ENCODE data around the gene TMED9. TPM values are rescaled to one million over a fixed set of nuclear protein-coding genes. Genes with fewer than 3 reads are reported as not detected.
"Not testable (repeated sequence)": the region's sequence is repeated elsewhere in the genome, so short reads cannot be mapped to it uniquely, and the experiment has no call there.

Gene TMED9
- total RNA-seq, 2 donors from 2014 or later, result 177 to 236 TPM

DNA sequence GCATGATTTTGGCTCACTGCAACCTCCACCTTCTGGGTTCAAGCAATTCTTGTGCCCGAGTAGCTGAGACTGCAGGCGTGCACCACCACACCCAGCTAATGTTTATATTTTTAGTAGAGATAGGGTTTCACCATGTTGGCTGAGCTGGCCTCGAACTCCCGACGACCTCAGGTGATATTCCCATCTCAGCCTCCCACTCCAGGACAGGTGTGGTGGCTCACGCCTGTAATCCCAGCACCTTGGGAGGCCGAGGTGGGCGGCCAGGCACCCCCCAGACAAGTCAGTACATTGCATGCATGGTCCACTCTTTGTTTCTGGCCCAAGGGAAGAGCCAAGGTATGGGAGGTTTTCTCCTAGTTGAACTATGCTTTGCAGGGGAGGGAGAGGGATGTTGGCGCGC is 32.2 kb downstream of the TMED9 start:
- not testable (repeated sequence) for DNase-seq (ENCODE audit: low spot score); ATAC-seq; H3K4me3 Mint-ChIP-seq; H3K27me3 Mint-ChIP-seq; H3K4me1 Mint-ChIP-seq (ENCODE audit: low read depth in 2 of 2); H3K36me3 Mint-ChIP-seq; H3K9me3 Mint-ChIP-seq; H3K27ac Mint-ChIP-seq

DNA sequence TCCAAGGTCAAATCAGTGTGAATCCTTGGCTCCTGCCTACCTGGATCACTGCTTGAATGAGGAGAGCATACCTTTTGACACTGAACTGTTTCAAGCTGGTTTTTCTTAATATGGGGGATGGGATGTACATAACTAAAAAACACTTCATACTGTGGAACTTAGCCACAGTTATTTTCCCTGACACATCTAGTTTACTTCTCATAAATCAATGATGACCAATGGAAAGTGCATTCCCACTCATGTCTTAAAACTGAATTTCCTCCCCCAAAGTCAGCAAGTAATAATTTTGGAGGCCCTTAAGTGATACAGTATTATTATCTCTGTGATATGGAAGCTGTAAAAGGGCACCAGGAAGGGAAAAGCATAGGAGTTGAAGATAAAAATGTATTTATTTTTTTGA is 38.2 kb downstream of the TMED9 start:
- not testable (repeated sequence) for H3K27me3 Mint-ChIP-seq; H3K9me3 Mint-ChIP-seq; DNase-seq (ENCODE audit: low spot score); ATAC-seq; H3K4me3 Mint-ChIP-seq; H3K27ac Mint-ChIP-seq; H3K4me1 Mint-ChIP-seq (ENCODE audit: low read depth in 2 of 2); H3K36me3 Mint-ChIP-seq

DNA sequence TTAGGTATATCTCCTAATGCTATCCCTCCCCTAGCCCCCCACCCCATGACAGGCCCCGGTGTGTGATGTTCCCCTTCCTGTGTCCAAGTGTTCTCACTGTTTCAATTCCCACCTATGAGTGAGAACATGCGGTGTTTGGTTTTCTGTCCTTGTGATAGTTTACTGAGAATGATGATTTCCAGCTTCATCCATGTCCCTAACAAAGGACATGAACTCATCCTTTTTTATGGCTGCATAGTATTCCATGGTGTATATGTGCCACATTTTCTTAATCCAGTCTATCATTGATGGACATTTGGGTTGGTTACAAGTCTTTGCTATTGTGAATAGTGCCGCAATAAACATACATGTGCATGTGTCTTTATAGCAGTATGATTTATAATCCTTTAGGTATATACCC is 42.9 kb downstream of the TMED9 start:
- H3K36me3 Mint-ChIP-seq; H3K27ac Mint-ChIP-seq; H3K27me3 Mint-ChIP-seq; DNase-seq (ENCODE audit: low spot score); H3K4me3 Mint-ChIP-seq; H3K9me3 Mint-ChIP-seq; H3K4me1 Mint-ChIP-seq (ENCODE audit: low read depth in 2 of 2); ATAC-seq: not testable (repeated sequence)

DNA sequence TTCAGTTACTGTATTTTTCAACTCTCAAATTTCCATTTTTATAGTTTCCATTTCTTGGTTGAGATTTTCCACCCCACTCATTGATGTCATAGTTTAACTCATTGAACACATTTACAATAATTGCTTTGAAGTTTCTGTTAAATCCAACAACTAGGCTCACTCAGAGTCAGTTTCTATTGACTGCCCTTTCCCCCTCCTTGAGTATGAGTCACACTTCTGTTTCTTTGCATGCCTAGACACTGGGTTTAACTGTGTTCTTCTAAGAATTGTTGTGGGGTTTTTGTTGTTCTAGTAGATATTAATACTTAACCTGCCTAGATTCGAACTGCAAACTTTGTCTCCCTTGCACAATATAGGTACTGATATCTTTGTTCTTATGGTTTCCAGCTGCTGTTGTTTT is 53.5 kb downstream of the TMED9 start:
- not testable (repeated sequence) for DNase-seq (ENCODE audit: low spot score); H3K4me3 Mint-ChIP-seq; H3K27ac Mint-ChIP-seq; H3K36me3 Mint-ChIP-seq; H3K9me3 Mint-ChIP-seq; H3K4me1 Mint-ChIP-seq (ENCODE audit: low read depth in 2 of 2); H3K27me3 Mint-ChIP-seq
- peak in 1 of 2 donors; percentile 71 for ATAC-seq

Other genes with a start within 250 kb of the TMED9 start
- 100 to 1,000 TPM; 136 to 150 TPM for gene LMAN2, start 240.5 kb upstream of the TMED9 start, total RNA-seq
- gene RGS14, start 234.3 kb upstream of the TMED9 start, total RNA-seq, result 10 to 100 TPM; 26.5 to 45.4 TPM
- gene SLC34A1, start 207.8 kb upstream of the TMED9 start, total RNA-seq, result not detected
- gene PFN3, start 191.5 kb upstream of the TMED9 start, total RNA-seq, result not detected
- gene F12, start 182.6 kb upstream of the TMED9 start, total RNA-seq, result under 1 TPM in 1 of 2 donors, not detected in 1; 0.45 TPM
- 100 to 1,000 TPM in 1 of 2 donors, 10 to 100 TPM in 1; 58.1 to 113 TPM for gene GRK6, start 165.5 kb upstream of the TMED9 start, total RNA-seq
- gene PRR7, start 145.4 kb upstream of the TMED9 start, total RNA-seq, result 1 to 10 TPM in 1 of 2 donors, under 1 TPM in 1; 0.83 to 2.6 TPM
- gene DBN1, start 118.6 kb upstream of the TMED9 start, total RNA-seq, result 10 to 100 TPM in 1 of 2 donors, 1 to 10 TPM in 1; 7.1 to 13.3 TPM
- 10 to 100 TPM; 15.5 to 39.1 TPM for gene PDLIM7, start 94.6 kb upstream of the TMED9 start, total RNA-seq
- gene DOK3, start 82.4 kb upstream of the TMED9 start, total RNA-seq, result 10 to 100 TPM; 10.0 to 18.0 TPM
- gene DDX41, start 75.2 kb upstream of the TMED9 start, total RNA-seq, result 100 to 1,000 TPM; 162 to 168 TPM
- 100 to 1,000 TPM in 1 of 2 donors, 10 to 100 TPM in 1; 57.9 to 135 TPM for gene FAM193B, start 37.6 kb upstream of the TMED9 start, total RNA-seq
- 10 to 100 TPM; 26.6 to 42.8 TPM for gene B4GALT7, start 7.9 kb downstream of the TMED9 start, total RNA-seq
- gene FAM153A, start 190.7 kb downstream of the TMED9 start, total RNA-seq, result 1 to 10 TPM in 1 of 2 donors, not detected in 1; 3.8 TPM

Measured in natural killer cell treated with Interleukin-12 subunit alpha and Interleukin-12 subunit beta and Interleukin-15 and Interleukin-18, amount 100 ng/mL, for 72 hours (primary cell).